Subcutaneous adipose tissue (tissue), 4 donors: ENCODE results near the gene APBB2. TPM values are rescaled to one million over a fixed set of nuclear protein-coding genes. Genes with fewer than 3 reads are reported as not detected.

ENCODE experiments used
- total RNA-seq, 4 donors: library from RNA; depleted of rRNA; stranded (reverse); fragments of >200 nt; gene quantifications; one replicate each; pipeline ENCODE4 v1.1.0, GENCODE V29; 2016
- TF ChIP-seq, protein P1 (sequence below): fragments of 450-650 bp; IDR thresholded peaks from one replicate; pipeline ENCODE4 v1.5.1; 2016; ENCODE audit warnings: low read depth, mild to moderate bottlenecking, control low read depth, antibody characterized with exemption, moderate library complexity

APBB2 gene
- total RNA-seq, 4 donors from 2014 or later: 55.6 to 181 (median 124) TPM

DNA sequence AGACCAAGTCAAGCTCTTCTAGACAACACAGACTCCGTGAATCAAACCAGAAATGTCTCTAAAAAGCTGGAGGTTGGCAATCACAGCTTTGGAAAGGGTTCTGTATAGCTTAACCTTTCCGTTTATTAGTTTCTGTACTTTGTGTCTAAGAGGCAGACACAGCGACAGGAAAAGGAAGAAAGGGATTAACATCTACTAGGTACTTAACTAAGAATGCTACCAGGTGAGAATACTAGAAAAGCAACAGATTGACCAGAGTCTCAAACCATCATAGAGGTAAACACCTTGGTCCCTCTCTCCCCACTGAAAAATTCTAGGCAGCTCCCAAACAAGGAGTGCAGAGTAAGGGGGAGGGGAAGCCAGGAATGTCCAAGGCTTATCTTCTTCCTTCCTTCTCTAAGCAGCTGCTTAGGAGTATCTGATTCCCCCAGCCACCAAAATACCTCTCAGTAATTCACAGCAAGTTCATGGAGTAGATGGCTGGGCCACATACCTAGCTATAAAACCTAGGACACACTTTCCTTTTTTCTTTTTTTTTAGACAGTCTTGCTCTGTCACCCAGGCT is 80.8 kb downstream of the APBB2 start:
- TF ChIP-seq, protein P1, sequence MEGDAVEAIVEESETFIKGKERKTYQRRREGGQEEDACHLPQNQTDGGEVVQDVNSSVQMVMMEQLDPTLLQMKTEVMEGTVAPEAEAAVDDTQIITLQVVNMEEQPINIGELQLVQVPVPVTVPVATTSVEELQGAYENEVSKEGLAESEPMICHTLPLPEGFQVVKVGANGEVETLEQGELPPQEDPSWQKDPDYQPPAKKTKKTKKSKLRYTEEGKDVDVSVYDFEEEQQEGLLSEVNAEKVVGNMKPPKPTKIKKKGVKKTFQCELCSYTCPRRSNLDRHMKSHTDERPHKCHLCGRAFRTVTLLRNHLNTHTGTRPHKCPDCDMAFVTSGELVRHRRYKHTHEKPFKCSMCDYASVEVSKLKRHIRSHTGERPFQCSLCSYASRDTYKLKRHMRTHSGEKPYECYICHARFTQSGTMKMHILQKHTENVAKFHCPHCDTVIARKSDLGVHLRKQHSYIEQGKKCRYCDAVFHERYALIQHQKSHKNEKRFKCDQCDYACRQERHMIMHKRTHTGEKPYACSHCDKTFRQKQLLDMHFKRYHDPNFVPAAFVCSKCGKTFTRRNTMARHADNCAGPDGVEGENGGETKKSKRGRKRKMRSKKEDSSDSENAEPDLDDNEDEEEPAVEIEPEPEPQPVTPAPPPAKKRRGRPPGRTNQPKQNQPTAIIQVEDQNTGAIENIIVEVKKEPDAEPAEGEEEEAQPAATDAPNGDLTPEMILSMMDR: no peak

DNA sequence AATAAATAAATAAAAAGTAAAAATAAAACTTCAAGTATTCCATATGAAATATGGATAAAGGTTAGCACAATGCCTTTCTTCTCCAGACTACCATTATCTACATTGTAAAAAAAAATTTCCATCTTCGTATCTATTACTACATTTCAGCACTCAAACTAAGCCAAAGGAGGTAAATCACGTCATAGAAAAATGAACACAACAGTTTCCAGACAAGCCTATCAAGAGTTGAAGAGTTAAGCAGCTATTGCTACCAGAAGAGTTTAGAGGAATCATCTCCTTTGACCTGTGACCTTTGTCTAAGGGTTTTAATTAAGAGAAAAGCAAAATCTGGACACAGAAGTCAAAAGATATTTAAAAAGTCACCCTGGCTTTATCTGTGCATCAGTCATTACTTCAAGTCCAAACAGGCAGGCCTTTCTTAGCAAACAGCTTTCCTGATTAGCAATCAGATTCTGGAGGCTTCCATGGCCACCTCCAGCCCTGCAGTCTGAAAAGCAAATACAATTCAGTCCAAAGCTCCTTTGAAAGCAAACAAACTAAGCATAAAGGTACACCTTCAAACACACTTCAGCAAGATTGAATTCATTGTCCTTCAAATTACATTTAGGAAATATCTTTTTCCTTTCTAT is 82.2 kb downstream of the APBB2 start:
- TF ChIP-seq, protein P1: no peak

DNA sequence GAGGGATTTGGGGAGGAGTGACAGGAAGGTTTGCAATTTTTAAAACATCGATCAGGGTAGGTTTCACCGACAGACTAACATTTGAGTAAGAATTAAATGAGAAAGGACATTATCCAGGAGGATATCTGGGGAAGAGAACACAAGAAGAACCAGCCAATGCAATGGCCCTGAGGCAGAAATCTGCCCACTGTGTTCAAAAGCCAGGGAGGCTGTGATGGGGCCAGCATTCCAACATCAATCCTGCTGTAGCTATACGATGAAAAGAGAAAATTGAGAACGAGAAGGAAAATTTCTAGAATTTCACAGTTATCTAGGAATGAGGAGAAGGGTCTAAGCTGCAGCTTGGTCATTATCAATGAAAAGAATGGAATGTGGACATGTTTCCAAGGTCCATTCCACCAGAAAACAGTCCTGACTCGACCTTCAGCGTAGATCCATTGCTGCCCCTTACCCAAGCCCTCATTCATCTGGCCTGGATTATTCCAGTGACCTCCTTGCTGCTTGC is 84.4 kb downstream of the APBB2 start:
- TF ChIP-seq, protein P1: no peak

DNA sequence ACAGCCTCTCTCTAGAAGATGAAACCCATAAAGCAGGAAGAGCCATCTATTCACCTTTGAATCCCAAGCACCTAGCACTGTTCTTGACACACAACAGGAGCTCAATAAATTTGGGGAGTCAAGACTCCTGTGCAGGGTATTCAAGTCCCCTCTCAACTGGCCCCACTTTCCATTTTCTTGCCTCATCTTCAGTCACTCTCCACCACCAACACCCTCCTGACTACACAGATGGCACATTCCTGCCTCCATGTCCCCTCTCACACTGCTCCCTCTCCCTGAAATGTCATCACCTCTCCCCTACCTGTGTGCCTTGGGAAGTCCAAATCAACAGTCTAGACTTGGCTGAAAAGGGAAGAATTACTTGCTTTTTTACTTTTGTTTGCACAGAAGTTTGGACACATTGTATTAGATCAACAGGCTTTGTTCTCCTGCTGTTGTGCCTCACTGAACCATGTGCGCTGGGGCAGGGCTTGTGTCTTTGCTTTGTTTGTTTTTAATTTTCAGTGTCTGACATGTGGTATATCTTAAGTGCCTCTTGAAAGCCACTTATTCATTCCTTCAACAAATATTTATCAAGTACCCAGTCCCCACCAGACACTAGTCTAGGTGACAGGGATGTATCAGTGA is 85.1 kb downstream of the APBB2 start:
- TF ChIP-seq, protein P1: no peak

DNA sequence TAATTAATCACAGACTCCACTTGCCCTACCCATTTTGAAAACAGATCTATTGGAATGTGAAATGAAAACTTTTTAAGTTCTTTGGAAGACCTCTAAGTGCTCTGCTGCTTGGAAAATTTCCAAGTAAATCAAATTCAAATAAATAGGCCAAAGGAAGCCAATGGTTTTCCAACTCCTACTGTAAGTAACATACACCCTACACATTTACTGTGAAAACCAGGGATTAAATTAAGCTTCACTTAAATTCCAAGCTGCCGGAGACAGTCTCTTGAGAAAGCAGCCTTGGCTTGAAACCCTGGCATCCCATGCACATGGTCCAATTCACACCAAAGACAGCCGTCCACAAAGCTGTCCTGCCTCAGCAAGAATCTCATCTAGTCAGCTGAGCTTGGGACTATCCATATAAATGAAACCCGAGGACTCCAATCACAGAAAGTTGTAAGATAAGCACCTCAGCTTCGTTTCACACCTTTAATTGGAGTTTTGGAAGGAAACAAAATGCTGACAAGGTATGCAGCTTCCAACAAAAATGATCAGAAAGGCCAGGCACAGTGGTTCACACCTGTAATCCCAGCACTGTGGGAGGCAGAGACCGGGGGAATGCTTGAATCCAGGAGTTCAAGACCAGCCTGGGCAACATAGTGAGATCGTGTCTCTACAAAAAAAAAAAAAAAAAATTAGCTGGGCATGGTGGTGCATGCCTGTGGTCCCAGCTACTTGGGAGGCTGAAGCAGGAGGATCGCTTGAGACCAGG is 88.6 kb downstream of the APBB2 start:
- TF ChIP-seq, protein P1: no peak

- TF ChIP-seq, protein P1: no peak
These were observed 89.3 kb downstream of the APBB2 start for GRCh38 chr4:41124916-41125548.
